WTC11 (cell line): ENCODE results near the gene MBNL1. TPM values are rescaled to one million over a fixed set of nuclear protein-coding genes. Genes with fewer than 3 reads are reported as not detected.

Experiments used
- ATAC-seq: fragments of 200-7000 bp; cut with Tn5 transposase; 2 replicates; pipeline ENCODE4 v1.10.0; 2021; ENCODE audit warnings: mild to moderate bottlenecking, moderate library complexity
- CTCF ChIA-PET: fragments of 300-600 bp; sonication (Branson Sonifier 250); formaldehyde crosslinking; loops from one replicate; lab custom pipeline; 2021; ENCODE audit warnings: antibody characterized with exemption; lab: Charles Lee
- POLR2A ChIA-PET: fragments of 350-600 bp; sonication (Branson Sonifier 250); formaldehyde crosslinking; loops from one replicate; lab custom pipeline; 2021; ENCODE audit warnings: antibody characterized with exemption; lab: Charles Lee
- DNase-seq: peaks from one replicate; pipeline ENCODE4 v3.0.0; 2021; ENCODE audit warnings: low spot score
- H3K27ac Mint-ChIP-seq: 2 replicates; pipeline ENCODE4 v1.8.0; 2021; ENCODE audit warnings: mixed read lengths
- H3K27me3 Mint-ChIP-seq: 2 replicates; pipeline ENCODE4 v1.8.0; 2021; ENCODE audit warnings: low read depth, mild to moderate bottlenecking, moderate library complexity, mixed read lengths
- H3K36me3 Mint-ChIP-seq: 2 replicates; pipeline ENCODE4 v1.8.0; 2021; ENCODE audit warnings: mixed read lengths
- H3K4me1 Mint-ChIP-seq: 2 replicates; pipeline ENCODE4 v1.8.0; 2022; ENCODE audit warnings: mixed read lengths
- H3K4me3 Mint-ChIP-seq: 2 replicates; pipeline ENCODE4 v1.8.0; 2021; ENCODE audit warnings: mild to moderate bottlenecking, moderate library complexity, mixed read lengths
- H3K9me3 Mint-ChIP-seq: 2 replicates; pipeline ENCODE4 v1.8.0; 2021; ENCODE audit warnings: mixed read lengths
- ATF6 ChIP-seq: sonication (generic); formaldehyde crosslinking; IDR thresholded peaks from 2 replicates; pipeline ENCODE4 v1.8.1; 2023; ENCODE audit warnings: mild to moderate bottlenecking, missing genetic modification reagents
- CREB1 ChIP-seq: sonication (generic); formaldehyde crosslinking; IDR thresholded peaks from 2 replicates; pipeline ENCODE4 v1.8.0; 2023; ENCODE audit warnings: mild to moderate bottlenecking, missing genetic modification reagents
- EMX1 ChIP-seq: fragments of 250-450 bp; sonication (Bioruptor Pico); IDR thresholded peaks from 2 replicates; pipeline ENCODE4 v1.8.0; 2021; ENCODE audit warnings: mild to moderate bottlenecking
- ERG ChIP-seq: fragments of 250-450 bp; sonication (Bioruptor Pico); IDR thresholded peaks from 2 replicates; pipeline ENCODE4 v1.8.0; 2021; ENCODE audit warnings: mild to moderate bottlenecking
- GRHL2 ChIP-seq: fragments of 250-450 bp; sonication (Bioruptor Pico); IDR thresholded peaks from 2 replicates; pipeline ENCODE4 v1.8.0; 2022; ENCODE audit warnings: mild to moderate bottlenecking, moderate library complexity; ENCODE audit not compliant: insufficient replicate concordance, severe bottlenecking
- GTF2I ChIP-seq: fragments of 250-450 bp; sonication (Bioruptor Pico); conservative IDR thresholded peaks from 2 replicates; pipeline ENCODE4 v1.4.0; 2021; ENCODE audit warnings: mild to moderate bottlenecking
- MYBL2 ChIP-seq: sonication (generic); formaldehyde crosslinking; IDR thresholded peaks from 2 replicates; pipeline ENCODE4 v1.8.1; 2023; ENCODE audit warnings: mild to moderate bottlenecking, moderate library complexity, missing genetic modification reagents
- ZBTB21 ChIP-seq: sonication (generic); formaldehyde crosslinking; IDR thresholded peaks from 2 replicates; pipeline ENCODE4 v1.8.1; 2023; ENCODE audit warnings: mild to moderate bottlenecking, missing genetic modification reagents, borderline replicate concordance
- ZMAT4 ChIP-seq: fragments of 250-450 bp; sonication (Bioruptor Pico); IDR thresholded peaks from 2 replicates; pipeline ENCODE4 v1.9.0; 2021; ENCODE audit warnings: mild to moderate bottlenecking
- ZNF317 ChIP-seq: sonication (generic); formaldehyde crosslinking; IDR thresholded peaks from 2 replicates; pipeline ENCODE4 v1.8.1; 2023; ENCODE audit warnings: low read depth, mild to moderate bottlenecking, moderate library complexity, missing genetic modification reagents, borderline replicate concordance
- ZNF396 ChIP-seq: fragments of 250-450 bp; sonication (Bioruptor Pico); IDR thresholded peaks from 2 replicates; pipeline ENCODE4 v1.8.0; 2021; ENCODE audit warnings: mild to moderate bottlenecking, moderate library complexity, borderline replicate concordance
- ZNF416 ChIP-seq: fragments of 250-450 bp; sonication (Bioruptor Pico); IDR thresholded peaks from 2 replicates; pipeline ENCODE4 v1.9.0; 2021; ENCODE audit warnings: mild to moderate bottlenecking, inconsistent platforms
- ZNF423 ChIP-seq: fragments of 250-450 bp; sonication (Bioruptor Pico); IDR thresholded peaks from 2 replicates; pipeline ENCODE4 v2.1.2; 2022; ENCODE audit warnings: mild to moderate bottlenecking, moderate library complexity
- ZNF512 ChIP-seq: sonication (generic); formaldehyde crosslinking; IDR thresholded peaks from 2 replicates; pipeline ENCODE4 v1.8.1; 2022; ENCODE audit warnings: missing genetic modification reagents, borderline replicate concordance
- total RNA-seq: library from RNA; stranded (reverse); gene quantifications from 3 replicates; pipeline ENCODE4 v1.2.3, GENCODE V29; 2021
- TF ChIP-seq, protein P1 (sequence below): sonication (generic); formaldehyde crosslinking; IDR thresholded peaks from 2 replicates; pipeline ENCODE4 v1.8.1; 2023; ENCODE audit warnings: mild to moderate bottlenecking, moderate library complexity, missing genetic modification reagents
- TF ChIP-seq, protein P2 (sequence below): fragments of 250-450 bp; sonication (Bioruptor Pico); IDR thresholded peaks from 2 replicates; pipeline ENCODE4 v2.1.2; 2022; ENCODE audit warnings: mild to moderate bottlenecking, moderate library complexity
- TF ChIP-seq, protein P3 (sequence below): sonication (generic); formaldehyde crosslinking; IDR thresholded peaks from 2 replicates; pipeline ENCODE4 v1.8.1; 2022; ENCODE audit warnings: low read depth, missing genetic modification reagents, borderline replicate concordance

Gene MBNL1
- total RNA-seq, 1 experiment from 2014 or later: 20.4 TPM

DNA sequence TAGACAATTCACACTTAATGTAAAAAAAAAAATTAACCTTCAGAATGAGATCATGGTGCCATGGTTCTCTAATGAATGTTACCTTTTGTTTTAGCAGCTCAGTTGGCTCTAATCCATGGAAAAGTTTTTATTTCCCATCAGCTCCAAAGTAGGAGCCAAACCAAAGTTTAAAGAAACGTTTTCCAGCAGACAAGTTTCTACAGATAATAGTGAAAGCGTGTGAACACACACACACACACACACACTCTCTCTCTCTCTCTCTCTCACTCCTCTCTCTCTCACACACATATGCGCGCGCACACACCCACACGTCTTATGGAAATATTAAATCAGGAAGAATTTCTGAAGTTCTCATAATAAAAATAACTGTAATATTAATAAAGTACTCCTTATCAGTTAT, 46.9 kb downstream of the MBNL1 start:
- ChIA-PET CTCF (no interaction called here), POLR2A (interaction anchor here (0.9 kb wide), 1 partner anchor 17 kb away, joined by 3 read pairs; no protein-coding TSS in a partner anchor)
- Mint-ChIP-seq H3K9me3 (no peaks in the 10 kb centered on the region), H3K27me3 (no peaks in the 10 kb centered on the region), H3K4me3 (no peak overlapping the region), H3K36me3 (no peaks in the 10 kb centered on the region; the same call in 1 of the 2 replicates), H3K4me1 (peaks cover 23% of the 10 kb centered on the region), H3K27ac (no peak overlapping the region)
- ATAC-seq (no peak), DNase-seq (no peak)
- no peak for TF ChIP-seq ZMAT4 (CRISPR knock-in tag)
- no peak for TF ChIP-seq GRHL2

DNA sequence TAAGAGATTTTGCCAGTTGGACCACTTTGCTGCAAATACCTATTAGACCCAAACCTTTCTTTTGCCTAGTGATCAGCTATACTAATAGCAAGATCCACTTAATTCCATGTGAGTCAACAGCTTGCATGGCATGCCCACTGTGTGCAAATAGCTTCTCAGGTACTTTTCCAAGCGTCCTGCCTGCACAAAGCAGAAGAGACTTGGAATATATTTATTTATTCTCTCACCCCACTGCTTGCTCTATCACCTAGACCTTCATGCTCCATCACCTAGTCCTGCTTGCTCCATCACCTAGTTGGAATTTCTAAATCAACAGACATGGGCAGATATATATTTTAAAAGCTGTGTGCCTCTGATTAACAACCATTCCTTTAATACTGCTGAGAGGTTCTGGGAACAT, 47.6 kb downstream of the MBNL1 start:
- no peaks in the 10 kb centered on the region for H3K9me3 Mint-ChIP-seq
- no peaks in the 10 kb centered on the region; the same call in 1 of the 2 replicates for H3K36me3 Mint-ChIP-seq
- ChIA-PET POLR2A (interaction anchor here (0.9 kb wide), 1 partner anchor 16 kb away, joined by 3 read pairs; no protein-coding TSS in a partner anchor), CTCF (no interaction called here)
- no peak for DNase-seq
- no peaks in the 10 kb centered on the region for H3K27me3 Mint-ChIP-seq
- TF ChIP-seq ATF6: no peak
- no peak for TF ChIP-seq ZNF423
- TF ChIP-seq ZNF317: no peak
- no peak for TF ChIP-seq MYBL2 (CRISPR knock-in tag)
- no peak for TF ChIP-seq CREB1 (CRISPR knock-in tag)
- H3K4me3 Mint-ChIP-seq: no peak overlapping the region
- no peak for ATAC-seq
- no peak overlapping the region; the same call in 1 of the 2 replicates for H3K27ac Mint-ChIP-seq
- peaks cover 26% of the 10 kb centered on the region for H3K4me1 Mint-ChIP-seq

- Mint-ChIP-seq H3K9me3 (no peaks in the 10 kb centered on the region), H3K4me1 (peaks cover 31% of the 10 kb centered on the region), H3K27me3 (no peaks in the 10 kb centered on the region), H3K36me3 (no peaks in the 10 kb centered on the region; the same call in 1 of the 2 replicates), H3K27ac (no peak overlapping the region), H3K4me3 (no peak overlapping the region)
- ATAC-seq (no peak), DNase-seq (no peak)
- CTCF ChIA-PET: no interaction called here
- TF ChIP-seq GTF2I (CRISPR knock-in tag): no peak
- TF ChIP-seq, protein P1, sequence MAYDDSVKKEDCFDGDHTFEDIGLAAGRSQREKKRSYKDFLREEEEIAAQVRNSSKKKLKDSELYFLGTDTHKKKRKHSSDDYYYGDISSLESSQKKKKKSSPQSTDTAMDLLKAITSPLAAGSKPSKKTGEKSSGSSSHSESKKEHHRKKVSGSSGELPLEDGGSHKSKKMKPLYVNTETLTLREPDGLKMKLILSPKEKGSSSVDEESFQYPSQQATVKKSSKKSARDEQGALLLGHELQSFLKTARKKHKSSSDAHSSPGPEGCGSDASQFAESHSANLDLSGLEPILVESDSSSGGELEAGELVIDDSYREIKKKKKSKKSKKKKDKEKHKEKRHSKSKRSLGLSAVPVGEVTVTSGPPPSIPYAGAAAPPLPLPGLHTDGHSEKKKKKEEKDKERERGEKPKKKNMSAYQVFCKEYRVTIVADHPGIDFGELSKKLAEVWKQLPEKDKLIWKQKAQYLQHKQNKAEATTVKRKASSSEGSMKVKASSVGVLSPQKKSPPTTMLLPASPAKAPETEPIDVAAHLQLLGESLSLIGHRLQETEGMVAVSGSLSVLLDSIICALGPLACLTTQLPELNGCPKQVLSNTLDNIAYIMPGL (CRISPR knock-in tag): no peak
- TF ChIP-seq, protein P2, sequence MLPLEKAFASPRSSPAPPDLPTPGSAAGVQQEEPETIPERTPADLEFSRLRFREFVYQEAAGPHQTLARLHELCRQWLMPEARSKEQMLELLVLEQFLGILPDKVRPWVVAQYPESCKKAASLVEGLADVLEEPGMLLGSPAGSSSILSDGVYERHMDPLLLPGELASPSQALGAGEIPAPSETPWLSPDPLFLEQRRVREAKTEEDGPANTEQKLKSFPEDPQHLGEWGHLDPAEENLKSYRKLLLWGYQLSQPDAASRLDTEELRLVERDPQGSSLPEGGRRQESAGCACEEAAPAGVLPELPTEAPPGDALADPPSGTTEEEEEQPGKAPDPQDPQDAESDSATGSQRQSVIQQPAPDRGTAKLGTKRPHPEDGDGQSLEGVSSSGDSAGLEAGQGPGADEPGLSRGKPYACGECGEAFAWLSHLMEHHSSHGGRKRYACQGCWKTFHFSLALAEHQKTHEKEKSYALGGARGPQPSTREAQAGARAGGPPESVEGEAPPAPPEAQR (CRISPR knock-in tag): no peak
- TF ChIP-seq, protein P3, sequence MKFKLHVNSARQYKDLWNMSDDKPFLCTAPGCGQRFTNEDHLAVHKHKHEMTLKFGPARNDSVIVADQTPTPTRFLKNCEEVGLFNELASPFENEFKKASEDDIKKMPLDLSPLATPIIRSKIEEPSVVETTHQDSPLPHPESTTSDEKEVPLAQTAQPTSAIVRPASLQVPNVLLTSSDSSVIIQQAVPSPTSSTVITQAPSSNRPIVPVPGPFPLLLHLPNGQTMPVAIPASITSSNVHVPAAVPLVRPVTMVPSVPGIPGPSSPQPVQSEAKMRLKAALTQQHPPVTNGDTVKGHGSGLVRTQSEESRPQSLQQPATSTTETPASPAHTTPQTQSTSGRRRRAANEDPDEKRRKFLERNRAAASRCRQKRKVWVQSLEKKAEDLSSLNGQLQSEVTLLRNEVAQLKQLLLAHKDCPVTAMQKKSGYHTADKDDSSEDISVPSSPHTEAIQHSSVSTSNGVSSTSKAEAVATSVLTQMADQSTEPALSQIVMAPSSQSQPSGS: no peak
- no peak for TF ChIP-seq ZNF512 (CRISPR knock-in tag)
- TF ChIP-seq ZBTB21 (CRISPR knock-in tag): no peak
- no peak for TF ChIP-seq ZNF416
- TF ChIP-seq EMX1 (CRISPR knock-in tag): no peak
- TF ChIP-seq ZNF396 (CRISPR knock-in tag): no peak
- no peak for TF ChIP-seq ERG (CRISPR knock-in tag)
- POLR2A ChIA-PET: interaction anchor here (0.6 kb wide), 1 partner anchor 693 kb away, joined by 6 read pairs; no protein-coding TSS in a partner anchor
These were observed 48.5 kb downstream of the MBNL1 start for GRCh38 chr3:152317184-152317583.
